IPS-18c (cell line): ENCODE measurements around the gene IGSF9B.

Experiments
- H3K4me3 ChIP-seq: 2 replicates; pipeline ENCODE4 v1.7.0; 2013; ENCODE audit warnings: low read depth, mild to moderate bottlenecking, low read length, moderate library complexity; ENCODE audit not compliant: insufficient read depth
- H3K9me3 ChIP-seq: one replicate; pipeline ENCODE4 v1.6.1; 2013; ENCODE audit warnings: mild to moderate bottlenecking, low read length, moderate library complexity; ENCODE audit not compliant: control insufficient read depth, insufficient read depth

IGSF9B gene

DNA sequence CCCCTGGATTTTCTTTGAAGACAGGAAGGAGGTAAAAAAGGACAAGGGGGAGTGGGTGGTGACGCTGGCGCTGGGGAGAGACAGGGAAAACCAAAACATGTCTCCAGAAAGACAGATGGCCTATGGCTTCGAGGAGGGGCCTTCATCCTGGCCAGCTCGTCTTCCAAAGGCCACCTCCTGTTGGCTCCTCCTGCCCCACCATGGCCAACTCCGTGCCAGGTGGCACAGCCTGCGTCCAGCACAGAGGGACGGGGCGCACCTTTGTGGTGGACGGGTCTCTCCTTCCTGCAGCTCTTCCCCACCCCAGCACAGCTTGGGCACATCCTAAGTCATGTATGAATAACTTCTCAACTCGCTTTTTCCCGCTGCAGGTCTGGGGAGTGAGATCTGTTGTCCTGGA, 22.7 kb downstream of the IGSF9B start:
- no peak overlapping the region for H3K4me3 ChIP-seq
- H3K9me3 ChIP-seq, result peaks cover 6% of the 10 kb centered on the region

- Histone ChIP-seq H3K4me3 (no peak overlapping the region), H3K9me3 (peaks cover 6% of the 10 kb centered on the region)
Measured at GRCh38 chr11:133931449-133932060, 25.2 kb downstream of the IGSF9B start.

- H3K4me3 ChIP-seq, result no peak overlapping the region
Measured at GRCh38 chr11:133930767-133931448, 25.9 kb downstream of the IGSF9B start.

GRCh38 chr11:133930053-133930766, 26.6 kb downstream of the IGSF9B start:
- H3K4me3 ChIP-seq, result no peak overlapping the region
- H3K9me3 ChIP-seq, result peaks cover 2% of the 10 kb centered on the region

More at GRCh38 chr11:133930767-133931448, 25.9 kb downstream of the IGSF9B start:
- H3K9me3 ChIP-seq, result peaks cover 2% of the 10 kb centered on the region

DNA sequence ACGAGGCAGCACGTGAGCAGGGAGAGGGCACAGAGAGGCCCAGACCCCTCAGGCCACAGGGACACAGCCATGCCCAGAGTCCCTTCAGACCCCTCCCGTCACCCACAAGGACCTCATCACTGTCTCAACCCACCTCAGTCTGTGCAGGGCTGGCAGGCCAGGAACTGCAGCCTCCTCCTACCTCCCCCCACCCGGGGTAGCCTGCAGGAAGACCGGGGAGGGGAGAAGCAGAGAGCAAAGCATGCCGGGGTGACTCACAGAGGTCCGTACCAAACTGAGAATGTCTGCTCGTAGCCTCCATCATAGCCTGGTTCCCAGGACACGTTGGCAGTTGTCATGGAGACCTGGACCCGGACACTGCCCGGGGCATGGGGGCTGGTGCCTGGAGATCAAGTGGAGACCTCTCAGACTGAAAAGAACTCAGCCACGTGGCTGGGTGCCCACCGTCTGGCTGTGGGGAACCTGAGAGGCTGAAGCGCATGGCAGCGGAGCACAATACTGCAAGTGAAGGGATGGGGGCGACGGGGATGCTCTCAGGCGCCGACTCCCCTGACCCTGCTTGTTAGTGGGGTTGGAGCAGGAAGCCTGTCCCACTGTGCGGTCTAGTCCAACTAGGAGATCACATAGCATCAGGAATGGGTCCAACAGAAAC, 27.2 kb downstream of the IGSF9B start:
- no peak overlapping the region for H3K4me3 ChIP-seq
- H3K9me3 ChIP-seq, result peaks cover 4% of the 10 kb centered on the region

GRCh38 chr11:133928628-133929059, 28.1 kb downstream of the IGSF9B start:
- Histone ChIP-seq H3K4me3 (no peak overlapping the region), H3K9me3 (peaks cover 4% of the 10 kb centered on the region)

DNA sequence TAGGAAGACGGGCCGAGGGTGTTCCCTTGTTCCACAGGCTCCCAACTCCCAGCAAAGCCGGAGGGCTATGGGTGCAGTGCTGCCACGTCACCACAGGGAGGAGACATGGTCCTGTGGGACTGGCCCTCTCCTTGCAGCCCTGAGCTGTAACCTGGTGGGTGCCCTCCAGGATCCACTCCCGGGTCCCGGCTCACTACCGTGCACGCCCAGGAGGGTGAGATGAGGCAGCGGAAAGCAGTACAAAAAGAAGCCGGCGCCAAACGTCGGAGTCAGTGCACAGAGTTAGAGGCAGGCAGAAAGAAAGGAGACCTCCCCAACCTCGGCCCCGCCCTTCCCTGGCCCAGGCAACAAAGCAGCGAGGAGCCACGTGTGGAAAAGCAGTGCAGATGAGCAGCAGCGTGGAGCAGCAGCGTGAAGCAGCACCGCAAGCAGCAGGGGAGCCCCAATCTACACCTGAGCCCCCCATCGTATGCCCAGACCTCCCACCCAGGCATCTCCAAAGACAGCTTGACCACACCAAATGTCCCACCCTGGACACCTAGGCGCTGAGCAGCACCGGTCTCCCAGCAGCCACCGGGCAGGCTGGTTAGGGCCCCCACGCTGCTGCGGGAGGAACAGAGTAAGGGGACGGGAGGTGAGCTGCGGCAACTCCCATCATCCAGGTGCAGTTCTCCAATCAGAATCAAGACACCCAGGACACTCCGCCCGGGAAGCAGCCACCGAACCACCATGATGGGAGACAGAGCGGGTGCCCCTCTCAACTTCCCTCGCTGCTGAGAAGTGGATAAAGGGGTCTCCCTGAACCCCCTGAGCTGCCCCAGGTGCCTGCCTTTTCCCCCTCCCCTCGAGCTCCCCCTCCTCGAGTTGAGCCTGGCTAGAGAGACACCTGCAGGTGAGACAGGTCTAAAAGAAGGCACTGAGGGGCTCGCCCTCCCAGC, 28.8 kb downstream of the IGSF9B start:
- H3K4me3 ChIP-seq, result no peak overlapping the region
- peaks cover 4% of the 10 kb centered on the region for H3K9me3 ChIP-seq

GRCh38 chr11:133926466-133927246, 30.1 kb downstream of the IGSF9B start:
- Histone ChIP-seq H3K4me3 (no peak overlapping the region), H3K9me3 (peaks cover 4% of the 10 kb centered on the region)

- no peak overlapping the region for H3K4me3 ChIP-seq
Measured at GRCh38 chr11:133925756-133926155, 31.0 kb downstream of the IGSF9B start.

DNA sequence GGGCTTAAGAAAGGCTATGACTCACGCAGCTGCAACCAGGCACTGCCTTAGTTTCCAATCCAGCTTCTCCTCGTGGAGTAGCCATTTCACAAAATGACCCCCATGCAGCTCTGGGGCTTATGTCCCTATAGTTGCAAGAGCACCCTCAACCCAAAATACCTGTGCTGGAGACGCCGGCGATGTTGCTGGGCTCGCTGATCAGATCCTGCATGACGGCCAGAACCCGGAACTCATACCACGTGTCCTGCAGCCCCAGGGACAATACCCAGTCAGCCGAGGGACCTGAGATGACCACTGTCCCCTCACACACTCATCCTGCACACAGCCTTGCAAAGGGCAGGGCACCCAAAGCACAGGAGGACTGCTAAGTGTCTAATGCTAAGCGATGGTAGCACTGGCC, 32.1 kb downstream of the IGSF9B start:
- Histone ChIP-seq H3K4me3 (no peak overlapping the region), H3K9me3 (peaks cover 2% of the 10 kb centered on the region)

More at GRCh38 chr11:133925756-133926155, 31.0 kb downstream of the IGSF9B start:
- peaks cover 4% of the 10 kb centered on the region for H3K9me3 ChIP-seq

- Histone ChIP-seq H3K4me3 (no peak overlapping the region), H3K9me3 (peaks cover 2% of the 10 kb centered on the region)
Measured at GRCh38 chr11:133922078-133922870, 34.5 kb downstream of the IGSF9B start.

DNA sequence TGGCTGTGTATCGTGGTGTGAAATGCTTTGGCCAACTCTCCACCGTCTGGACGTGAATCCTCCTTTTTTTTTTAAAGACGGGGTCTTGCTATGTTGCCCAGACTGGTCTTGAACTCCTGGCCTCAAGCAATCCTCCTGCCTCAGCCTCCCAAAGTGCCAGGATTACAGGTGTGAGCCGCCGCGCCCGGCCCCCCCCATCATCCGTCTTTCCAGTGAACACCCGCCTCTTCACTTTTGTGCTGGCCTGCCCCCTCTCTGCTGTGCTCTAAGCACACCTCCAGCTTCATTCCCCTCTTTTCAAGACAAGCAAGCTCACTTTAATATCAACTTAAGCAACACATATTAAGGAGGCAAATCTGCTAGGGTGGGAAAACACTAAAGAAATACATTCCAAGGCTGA, 35.3 kb downstream of the IGSF9B start:
- Histone ChIP-seq H3K9me3 (peaks cover 2% of the 10 kb centered on the region), H3K4me3 (no peak overlapping the region)

- H3K4me3 ChIP-seq, result no peak overlapping the region
- peaks cover 2% of the 10 kb centered on the region for H3K9me3 ChIP-seq
Measured at GRCh38 chr11:133921026-133921425, 35.7 kb downstream of the IGSF9B start.

DNA sequence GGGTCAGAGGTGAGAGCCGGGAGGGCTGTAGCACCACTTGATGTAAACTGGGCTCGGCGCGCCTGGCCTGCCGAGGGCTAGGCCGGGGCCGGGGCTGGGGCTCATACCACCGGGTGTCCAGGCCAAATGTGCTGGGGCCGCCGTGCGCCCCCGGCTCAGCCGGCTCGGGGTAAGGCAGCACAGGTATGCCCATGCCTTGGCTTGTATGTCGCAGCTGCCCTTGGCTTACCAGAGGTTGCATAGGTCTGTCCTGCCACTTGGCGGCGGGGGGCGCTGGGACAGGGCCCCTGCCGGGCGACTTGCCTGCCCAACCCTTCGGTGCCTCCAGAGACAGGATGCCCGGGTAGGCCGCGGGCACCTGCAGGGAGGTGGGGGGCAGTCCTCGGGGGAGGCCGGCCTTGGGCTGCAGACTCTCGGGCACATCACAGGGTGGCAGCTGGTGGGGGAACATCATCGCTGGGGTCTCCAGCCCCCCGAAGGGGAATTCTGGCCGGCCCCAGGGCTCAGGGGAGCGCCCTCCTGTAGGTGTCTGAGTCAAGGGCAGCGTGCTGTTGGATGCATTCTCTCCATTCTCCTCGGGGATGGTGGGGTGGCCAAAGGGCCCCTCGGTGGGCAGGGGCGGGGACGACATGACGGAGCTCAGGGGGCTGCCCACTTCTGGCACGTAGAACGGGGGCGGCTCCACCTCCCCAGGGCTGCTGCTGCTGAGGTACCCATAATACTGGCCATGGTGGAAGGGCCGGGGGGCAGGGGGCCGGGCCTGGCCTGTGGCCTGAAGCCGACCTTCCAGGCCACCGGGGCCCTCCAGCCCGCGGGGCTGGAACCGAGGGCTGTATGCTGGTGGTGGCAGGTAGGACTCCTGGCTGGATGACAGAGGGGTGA, 36.4 kb downstream of the IGSF9B start:
- no peak overlapping the region for H3K4me3 ChIP-seq

More for the DNA sequence above, 36.4 kb downstream of the IGSF9B start:
- peaks cover 2% of the 10 kb centered on the region for H3K9me3 ChIP-seq
